GM23338 (cell line): ENCODE data around the gene GFRA1. TPM values are rescaled to one million over a fixed set of nuclear protein-coding genes. Genes with fewer than 3 reads are reported as not detected.

Source experiments
- ATAC-seq: fragments of 200-7000 bp; cut with Tn5 transposase; 3 replicates; pipeline ENCODE4 v1.9.1; 2020
- DNase-seq: peaks from one replicate; pipeline ENCODE4 v3.0.0-alpha.2; 2015; ENCODE audit warnings: low spot score
- H2AFZ ChIP-seq: fragments of 200-600 bp; sonication (generic); 2 replicates; pipeline ENCODE4 v1.8.0; 2016; ENCODE audit warnings: antibody characterized with exemption, mild to moderate bottlenecking, moderate library complexity
- H3F3A ChIP-seq: fragments of 200-600 bp; sonication (generic); replicated peaks from 2 replicates; pipeline ENCODE4 v1.8.0; 2017; ENCODE audit warnings: antibody characterized with exemption, mixed run types, low read depth
- H3K27ac ChIP-seq: fragments of 200-600 bp; sonication (generic); 2 replicates; pipeline ENCODE4 v1.6.1; 2016; ENCODE audit warnings: low read depth
- H3K27me3 ChIP-seq: fragments of 200-600 bp; sonication (generic); 2 replicates; pipeline ENCODE4 v1.8.0; 2016; ENCODE audit warnings: mild to moderate bottlenecking, mixed run types, moderate library complexity; ENCODE audit not compliant: insufficient read depth
- H3K36me3 ChIP-seq: fragments of 200-600 bp; sonication (generic); 2 replicates; pipeline ENCODE4 v1.8.0; 2016; ENCODE audit warnings: mild to moderate bottlenecking; ENCODE audit not compliant: insufficient read depth
- H3K4me1 ChIP-seq: fragments of 200-600 bp; sonication (generic); 2 replicates; pipeline ENCODE4 v1.8.0; 2016; ENCODE audit warnings: mild to moderate bottlenecking, moderate library complexity; ENCODE audit not compliant: insufficient read depth
- H3K4me2 ChIP-seq: fragments of 200-600 bp; sonication (generic); 2 replicates; pipeline ENCODE4 v1.7.1; 2017; ENCODE audit warnings: mixed run types
- H3K4me3 ChIP-seq: fragments of 200-600 bp; sonication (generic); 2 replicates; pipeline ENCODE4 v1.6.1; 2016; ENCODE audit warnings: mixed run types
- H3K79me2 ChIP-seq: fragments of 200-600 bp; sonication (generic); replicated peaks from 2 replicates; pipeline ENCODE4 v1.8.0; 2017; ENCODE audit warnings: mild to moderate bottlenecking; ENCODE audit not compliant: insufficient read depth
- H3K9me2 ChIP-seq: fragments of 200-600 bp; sonication (generic); 2 replicates; pipeline ENCODE4 v1.8.0; 2017; ENCODE audit not compliant: insufficient read depth
- H4K20me1 ChIP-seq: fragments of 200-600 bp; sonication (generic); replicated peaks from 2 replicates; pipeline ENCODE4 v1.8.0; 2017; ENCODE audit warnings: mild to moderate bottlenecking; ENCODE audit not compliant: insufficient read depth
- H3K27ac Mint-ChIP-seq: 2 replicates; pipeline ENCODE4 v1.8.0; 2020; ENCODE audit warnings: inconsistent platforms, mild to moderate bottlenecking, moderate library complexity, mixed read lengths
- H3K27me3 Mint-ChIP-seq: 3 replicates; pipeline ENCODE4 v1.8.0; 2022; ENCODE audit warnings: low read depth, mild to moderate bottlenecking, moderate library complexity, mixed read lengths, inconsistent platforms; ENCODE audit not compliant: insufficient read depth, poor library complexity
- H3K36me3 Mint-ChIP-seq: 3 replicates; pipeline ENCODE4 v1.8.0; 2021; ENCODE audit warnings: low read depth, mild to moderate bottlenecking, inconsistent platforms, moderate library complexity, mixed read lengths
- H3K4me1 Mint-ChIP-seq: 3 replicates; pipeline ENCODE4 v1.8.0; 2020; ENCODE audit warnings: mild to moderate bottlenecking, inconsistent platforms, mixed read lengths
- H3K4me3 Mint-ChIP-seq: 3 replicates; pipeline ENCODE4 v1.8.0; 2021; ENCODE audit warnings: moderate library complexity, mild to moderate bottlenecking, inconsistent platforms, mixed read lengths
- H3K9me3 Mint-ChIP-seq: 3 replicates; pipeline ENCODE4 v1.8.0; 2020; ENCODE audit warnings: moderate library complexity, mild to moderate bottlenecking, inconsistent platforms, mixed read lengths
- CREB1 ChIP-seq: fragments of 250-450 bp; sonication (Bioruptor Pico); IDR thresholded peaks from 2 replicates; pipeline ENCODE4 v1.5.0; 2020; ENCODE audit warnings: low read depth, mild to moderate bottlenecking, moderate library complexity
- ETS1 ChIP-seq: IDR thresholded peaks from 2 replicates; pipeline ENCODE4 v1.6.1; 2016; ENCODE audit warnings: antibody characterized with exemption
- EZH2phosphoT487 ChIP-seq: fragments of 200-600 bp; sonication (generic); IDR thresholded peaks from one replicate; pipeline ENCODE4 v1.8.1; 2018; ENCODE audit warnings: antibody characterized with exemption; ENCODE audit not compliant: unreplicated experiment
- NANOG ChIP-seq: IDR thresholded peaks from 2 replicates; pipeline ENCODE4 v1.6.1; 2016; ENCODE audit warnings: antibody characterized with exemption, borderline replicate concordance
- POLR2AphosphoS5 ChIP-seq: IDR thresholded peaks from 2 replicates; pipeline ENCODE4 v1.6.1; 2016; ENCODE audit warnings: antibody characterized with exemption, low read depth
- ZNF114 ChIP-seq: fragments of 250-450 bp; sonication (Bioruptor Pico); IDR thresholded peaks from 2 replicates; pipeline ENCODE4 v1.5.0; 2020; ENCODE audit warnings: mild to moderate bottlenecking, moderate library complexity
- ZNF331 ChIP-seq: fragments of 250-450 bp; sonication (Bioruptor Pico); IDR thresholded peaks from 2 replicates; pipeline ENCODE4 v1.5.0; 2020; ENCODE audit warnings: low read depth, mild to moderate bottlenecking, moderate library complexity
- ZNF462 ChIP-seq: fragments of 250-450 bp; sonication (Bioruptor Pico); IDR thresholded peaks from 2 replicates; pipeline ENCODE4 v1.5.0; 2020; ENCODE audit warnings: mild to moderate bottlenecking, moderate library complexity
- polyA plus RNA-seq: library from polyadenylated mRNA; unstranded; fragments of >200 nt; fragmentation: Nextera tagmentation; extraction: Ambion mirVana; gene quantifications from 2 replicates; pipeline ENCODE4 v1.2.1, GENCODE V29; 2016
- total RNA-seq: library from RNA; depleted of rRNA; stranded (reverse); fragments of >200 nt; shearing (Covaris generic); gene quantifications from 2 replicates; pipeline ENCODE4 v1.2.3, GENCODE V29; 2014

The GFRA1 gene
- total and polyA plus RNA-seq, 2 experiments from 2014 or later = 1.4 to 2.8 TPM

- TF ChIP-seq ZNF462 (CRISPR knock-in tag) (no peak), EZH2phosphoT487 (no peak), ETS1 (no peak), CREB1 (CRISPR knock-in tag) (no peak)
Observed at GRCh38 chr10:116169782-116170445, 103.1 kb downstream of the GFRA1 start (continued).

GRCh38 chr10:116168745-116169144, 104.3 kb downstream of the GFRA1 start:
- Mint-ChIP-seq H3K27ac (no peak overlapping the region), H3K27me3 (peaks cover 3% of the 10 kb centered on the region), H3K36me3 (peaks cover 4% of the 10 kb centered on the region; the same call in 2 of the 3 replicates), H3K4me1 (peaks cover 24% of the 10 kb centered on the region), H3K9me3 (peaks cover 13% of the 10 kb centered on the region; the same call in 2 of the 3 replicates), H3K4me3 (no peak overlapping the region)
- Histone ChIP-seq H3K27me3 (no peaks in the 10 kb centered on the region), H2AFZ (no peak overlapping the region), H3K79me2 (no peaks in the 10 kb centered on the region), H3K4me2 (no peak overlapping the region), H4K20me1 (no peaks in the 10 kb centered on the region), H3K4me3 (no peak overlapping the region), H3K27ac (no peak overlapping the region), H3K36me3 (no peaks in the 10 kb centered on the region), H3F3A (no peaks in the 10 kb centered on the region), H3K9me2 (0 out of 2 replicates have a peak, but pooled peaks cover 4% of the 10 kb centered on the region), H3K4me1 (peaks cover 13% of the 10 kb centered on the region)
- DNase-seq (no peak), ATAC-seq (no peak)
- TF ChIP-seq NANOG (no peak), EZH2phosphoT487 (no peak), CREB1 (CRISPR knock-in tag) (no peak), ZNF462 (CRISPR knock-in tag) (no peak), ZNF331 (CRISPR knock-in tag) (no peak), POLR2AphosphoS5 (no peak), ZNF114 (no peak)
